ENCODE data around the gene SPDEF.

- TF ChIP-seq CTCF (IDR thresholded peaks at IDR 0.05) (no peak), POLR2A (IDR thresholded peaks at IDR 0.05) (no peak)
These were observed 15.3 kb downstream of the SPDEF start for GRCh38 chr6:34540841-34541240.
